HG02623 (cell line): ENCODE results near the gene DAB2.

Experiments used
- ATAC-seq: cut with Tn5 transposase; IDR thresholded peaks from one replicate; pipeline ENCODE4 v1.9.1; 2021; ENCODE audit warnings: moderate library complexity; ENCODE audit not compliant: unreplicated experiment

The DAB2 gene

GRCh38 chr5:39448506-39449128 is 23.8 kb upstream of the DAB2 start:
- ATAC-seq, result no peak

GRCh38 chr5:39447968-39448367 is 23.2 kb upstream of the DAB2 start:
- no peak for ATAC-seq

GRCh38 chr5:39447059-39447458 is 22.3 kb upstream of the DAB2 start:
- ATAC-seq, result no peak

- ATAC-seq, result no peak
These were observed 21.5 kb upstream of the DAB2 start for GRCh38 chr5:39446231-39446630.

- no peak for ATAC-seq
These were observed 19.1 kb upstream of the DAB2 start for GRCh38 chr5:39443911-39444310.

- ATAC-seq, result no peak
These were observed 18.2 kb upstream of the DAB2 start for GRCh38 chr5:39442991-39443390.

- no peak for ATAC-seq
These were observed 17.1 kb upstream of the DAB2 start for GRCh38 chr5:39441838-39442237.

GRCh38 chr5:39440958-39441624 is 16.3 kb upstream of the DAB2 start:
- no peak for ATAC-seq

- no peak for ATAC-seq
These were observed 15.6 kb upstream of the DAB2 start for GRCh38 chr5:39440192-39440957.

GRCh38 chr5:39439582-39440162 is 14.9 kb upstream of the DAB2 start:
- ATAC-seq, result no peak

- no peak for ATAC-seq
These were observed 12.7 kb upstream of the DAB2 start for GRCh38 chr5:39437467-39437866.

- ATAC-seq, result no peak
These were observed 9.1 kb upstream of the DAB2 start for GRCh38 chr5:39433848-39434247.

- ATAC-seq, result no peak
These were observed 8.1 kb upstream of the DAB2 start for GRCh38 chr5:39432696-39433530.

GRCh38 chr5:39430461-39430860 is 5.7 kb upstream of the DAB2 start:
- no peak for ATAC-seq

- ATAC-seq, result no peak
These were observed 3.9 kb upstream of the DAB2 start for GRCh38 chr5:39428640-39429039.

GRCh38 chr5:39427633-39428032 is 2.9 kb upstream of the DAB2 start:
- no peak for ATAC-seq

GRCh38 chr5:39427229-39427628 is 2.4 kb upstream of the DAB2 start:
- ATAC-seq, result no peak

GRCh38 chr5:39426746-39427105 is 1.9 kb upstream of the DAB2 start:
- no peak for ATAC-seq

- ATAC-seq, result no peak
These were observed 1.4 kb upstream of the DAB2 start for GRCh38 chr5:39426051-39426745.

GRCh38 chr5:39423331-39423751 is 1.4 kb downstream of the DAB2 start:
- no peak for ATAC-seq
